ENCODE results near the gene APPBP2.
"Not testable (repeated sequence)": the region's sequence is repeated elsewhere in the genome, so short reads cannot be mapped to it uniquely, and the experiment has no call there.

APPBP2 gene

GRCh38 chr17:60490594-60490993 is 35.4 kb downstream of the APPBP2 start:
- not testable (repeated sequence) for DNase-seq

GRCh38 chr17:60481604-60482003 is 44.4 kb downstream of the APPBP2 start:
- DNase-seq: no peak

GRCh38 chr17:60473788-60474187 is 52.3 kb downstream of the APPBP2 start:
- DNase-seq: no peak

GRCh38 chr17:60472449-60472848 is 53.6 kb downstream of the APPBP2 start:
- no peak for DNase-seq

- DNase-seq: no peak
Observed at GRCh38 chr17:60471451-60471850, 54.6 kb downstream of the APPBP2 start.

GRCh38 chr17:60468371-60468770 is 57.7 kb downstream of the APPBP2 start:
- no peak for DNase-seq

- no peak for DNase-seq
Observed at GRCh38 chr17:60464343-60464742, 61.7 kb downstream of the APPBP2 start.

- no peak for DNase-seq
Observed at GRCh38 chr17:60463157-60463835, 62.7 kb downstream of the APPBP2 start.

GRCh38 chr17:60461584-60461983 is 64.5 kb downstream of the APPBP2 start:
- no peak for DNase-seq

- DNase-seq: no peak
Observed at GRCh38 chr17:60457148-60457547, 68.9 kb downstream of the APPBP2 start.

GRCh38 chr17:60455378-60455777 is 70.7 kb downstream of the APPBP2 start:
- no peak for DNase-seq

GRCh38 chr17:60451965-60452364 is 74.1 kb downstream of the APPBP2 start:
- no peak for DNase-seq

GRCh38 chr17:60451071-60451470 is 75.0 kb downstream of the APPBP2 start:
- no peak for DNase-seq

- no peak for DNase-seq
Observed at GRCh38 chr17:60447375-60447774, 78.7 kb downstream of the APPBP2 start.

- DNase-seq: no peak
Observed at GRCh38 chr17:60445144-60445543, 80.9 kb downstream of the APPBP2 start.

GRCh38 chr17:60443713-60444112 is 82.3 kb downstream of the APPBP2 start:
- no peak for DNase-seq

- no peak for DNase-seq
Observed at GRCh38 chr17:60442271-60443173, 83.5 kb downstream of the APPBP2 start.

GRCh38 chr17:60439501-60439900 is 86.5 kb downstream of the APPBP2 start:
- no peak for DNase-seq

GRCh38 chr17:60436676-60437075 is 89.4 kb downstream of the APPBP2 start:
- DNase-seq: no peak

- peak; percentile 13 for DNase-seq
Observed at GRCh38 chr17:60435244-60436167, 90.5 kb downstream of the APPBP2 start.

GRCh38 chr17:60433021-60433997 is 92.7 kb downstream of the APPBP2 start:
- not testable (repeated sequence) for DNase-seq

- DNase-seq: not testable (repeated sequence)
Observed at GRCh38 chr17:60430561-60430960, 95.5 kb downstream of the APPBP2 start.

Measured in activated CD4-positive, alpha-beta T cell treated with anti-CD3 and anti-CD28 coated beads for 1 hour (primary cell).